Measurements from ENCODE around the gene CSNK2B.

Gene CSNK2B

DNA sequence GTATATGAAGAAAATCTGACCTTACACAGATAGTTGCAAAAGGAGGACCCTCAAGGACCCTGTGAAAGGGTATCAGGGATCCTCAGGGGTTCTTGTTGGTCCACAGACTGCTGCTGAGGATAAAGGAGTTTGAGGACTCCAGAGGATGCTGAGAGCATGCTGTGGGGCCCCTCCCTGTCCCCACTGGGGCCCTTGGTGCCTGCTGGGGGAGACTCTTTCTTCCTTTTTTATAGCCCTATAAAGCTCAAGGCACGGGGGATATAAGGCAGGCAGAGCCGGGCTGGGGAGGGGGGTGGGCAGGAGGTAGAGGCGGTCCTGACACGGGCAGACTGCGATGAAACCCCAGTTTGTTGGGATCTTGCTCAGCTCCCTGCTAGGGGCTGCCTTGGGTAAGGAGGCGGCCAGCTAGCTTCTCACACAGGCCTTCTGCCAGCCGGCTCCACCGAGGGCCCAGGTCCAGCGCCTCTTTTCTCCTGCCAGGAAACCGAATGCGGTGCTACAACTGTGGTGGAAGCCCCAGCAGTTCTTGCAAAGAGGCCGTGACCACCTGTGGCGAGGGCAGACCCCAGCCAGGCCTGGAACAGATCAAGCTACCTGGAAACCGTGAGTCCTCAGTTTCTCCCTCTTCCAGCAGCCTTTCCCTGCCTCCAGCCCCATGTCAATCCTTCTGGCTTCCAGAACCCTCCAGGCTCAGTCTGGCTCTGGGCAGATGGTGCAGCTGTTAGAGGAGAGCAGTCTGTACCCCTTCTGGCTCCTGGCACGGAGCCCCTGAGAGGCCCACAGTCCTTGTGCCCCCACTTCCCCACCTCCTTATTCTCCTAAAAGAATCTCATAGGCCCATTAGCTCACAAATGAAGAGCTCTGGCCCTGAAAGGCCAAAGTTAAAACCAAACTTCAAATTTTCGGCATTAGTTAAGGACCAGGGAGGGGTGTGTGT is 49.4 kb downstream of the CSNK2B start, which contains the start of gene LY6G6D:
LY6G6D (plus strand) TSS at position 327 of the 937 bp plus-strand sequence; CDS start at position 335, 8 bp downstream.
- DNase-seq = no peak

- no peak for DNase-seq
Measured at GRCh38 chr6:31717499-31718222, 51.8 kb downstream of the CSNK2B start.

GRCh38 chr6:31718265-31718664 is 52.4 kb downstream of the CSNK2B start:
- no peak for DNase-seq

DNA sequence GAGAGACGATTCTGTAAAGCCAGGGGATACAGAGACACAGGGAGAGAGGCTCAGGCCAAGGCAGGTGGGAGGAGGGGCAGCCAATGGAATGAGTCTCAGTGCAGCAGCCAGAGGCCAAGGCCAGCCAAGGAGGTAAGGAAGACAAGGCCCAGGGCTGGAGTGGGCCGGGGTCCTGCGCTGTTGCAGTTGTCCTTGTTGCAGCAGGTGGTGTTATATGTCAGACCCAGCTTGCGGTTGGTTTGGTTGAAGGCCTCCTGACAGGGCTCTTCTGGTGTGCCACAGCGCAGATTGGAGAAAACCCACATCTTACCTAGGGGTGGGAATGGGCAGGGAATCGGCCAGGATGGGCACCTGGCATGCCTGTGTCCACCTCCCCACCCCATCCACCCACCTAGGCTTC is 53.1 kb downstream of the CSNK2B start:
- no peak for DNase-seq
